CD4-positive, alpha-beta T cell treated with Interleukin-1 beta for 1 hour (primary cell): ENCODE data around the gene NREP.
"Not testable (repeated sequence)": the region's sequence is repeated elsewhere in the genome, so short reads cannot be mapped to it uniquely, and the experiment has no call there.

Source experiments
- DNase-seq, 2 donors: peaks; one replicate each; pipeline ENCODE4 v3.0.0-alpha.2; 2020 to 2022

NREP gene

DNA sequence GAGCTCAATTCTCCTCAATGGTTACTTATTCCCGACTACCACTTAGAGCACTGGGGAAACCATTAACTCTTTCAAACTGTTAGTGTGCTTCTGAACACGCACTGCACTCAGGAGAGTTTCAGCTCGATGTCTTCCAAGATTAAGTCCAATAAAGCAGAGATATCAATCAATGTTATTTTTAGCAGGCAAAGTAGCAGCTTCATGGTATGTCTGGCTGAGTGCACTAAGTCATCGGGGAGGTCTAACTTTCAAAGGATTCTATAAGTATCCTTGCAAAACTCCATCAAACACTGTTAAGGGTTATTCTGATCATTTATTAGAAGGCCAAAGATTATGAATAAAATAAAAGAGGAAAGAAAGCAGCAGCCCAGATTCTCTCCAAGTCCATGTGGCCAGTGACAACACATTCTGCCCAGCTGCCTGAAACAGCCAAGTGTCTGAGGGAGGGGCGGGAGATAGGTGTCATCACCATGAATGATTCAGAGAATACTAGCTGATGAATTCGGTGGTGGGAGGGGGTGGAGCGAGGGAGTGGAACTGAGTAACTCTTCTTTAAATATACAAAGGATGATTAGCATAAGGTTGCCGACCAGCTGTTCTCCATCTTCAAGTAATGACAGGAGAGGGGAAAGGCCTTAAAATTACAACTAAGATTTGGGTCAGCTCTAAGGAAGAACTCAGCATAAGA, 21.3 kb downstream of the NREP start:
- no peak for DNase-seq

DNA sequence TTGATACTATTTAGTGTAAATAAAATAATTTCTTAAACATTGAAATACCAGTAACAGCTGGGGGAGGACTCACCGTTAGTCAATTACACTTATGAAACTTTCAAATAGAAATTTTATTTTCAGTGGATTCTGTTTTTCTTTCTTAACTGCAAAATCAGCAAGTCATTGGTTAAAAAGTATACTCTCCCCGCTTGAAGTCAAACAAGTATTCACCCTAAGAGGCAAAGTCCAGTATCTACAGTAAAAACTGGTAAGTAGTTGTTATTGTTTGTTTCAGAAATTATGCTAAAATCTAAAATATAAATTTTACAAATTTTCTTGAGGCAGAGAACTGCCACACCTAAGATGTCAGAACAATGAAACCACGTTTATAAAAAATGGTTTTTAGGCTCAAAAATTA, 22.4 kb downstream of the NREP start:
- no peak for DNase-seq

DNA sequence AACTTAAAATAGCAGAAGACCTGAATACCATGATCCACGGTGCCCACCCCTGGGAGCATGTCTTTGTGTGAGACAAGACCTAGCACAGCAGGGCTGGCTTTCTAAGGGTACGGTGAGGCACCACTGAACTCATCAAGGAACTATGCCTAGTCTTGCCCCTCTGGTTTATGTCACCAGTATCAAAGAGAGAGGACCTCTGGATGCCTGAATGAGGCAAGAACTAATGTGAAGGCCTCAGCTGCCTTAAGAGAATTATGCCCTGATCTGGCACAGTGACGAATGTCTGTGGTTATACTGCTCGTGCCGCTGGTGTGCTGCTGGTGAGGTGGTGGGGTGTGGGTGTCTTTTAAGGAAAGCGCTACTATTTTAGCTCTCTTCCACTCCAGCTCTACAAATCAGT, 23.0 kb downstream of the NREP start:
- no peak for DNase-seq

DNA sequence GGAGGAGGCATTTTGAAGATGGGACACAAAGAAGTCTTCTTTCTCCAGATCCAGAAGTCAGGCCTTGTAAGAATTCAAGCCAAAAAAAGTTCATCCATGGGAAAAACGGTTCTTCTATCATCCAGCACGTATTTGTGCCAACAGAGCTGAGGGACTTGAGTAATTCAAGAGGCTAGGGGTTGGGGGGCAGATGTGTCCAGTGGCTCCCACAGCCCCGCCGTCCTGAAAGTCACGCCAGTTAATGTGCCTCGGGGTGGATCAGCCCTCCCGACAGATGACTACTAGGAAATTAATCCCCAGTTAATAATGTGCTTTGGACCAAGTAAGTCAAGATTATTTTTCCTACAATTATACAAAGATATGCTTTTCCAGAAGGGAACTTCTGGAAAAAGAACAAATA, 23.4 kb downstream of the NREP start:
- DNase-seq = no peak

DNA sequence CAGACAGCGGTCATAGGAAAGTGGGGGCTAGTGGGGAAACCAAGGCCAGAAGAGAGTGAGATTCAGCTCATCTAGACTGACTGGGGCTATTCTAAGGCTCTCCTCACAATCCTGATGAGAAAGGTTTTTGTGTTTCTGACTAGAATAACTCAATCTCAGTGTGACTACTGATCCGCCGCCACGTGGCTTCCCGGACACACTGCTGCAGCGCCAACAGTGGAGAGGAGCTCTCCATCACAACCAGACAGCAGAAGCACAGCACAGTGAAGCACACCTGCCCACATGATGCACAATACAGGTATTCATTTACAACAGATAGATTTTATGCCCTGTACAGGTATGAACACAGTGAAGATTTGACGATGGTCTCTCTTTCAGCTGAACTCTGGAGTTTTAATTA, 25.4 kb downstream of the NREP start:
- DNase-seq = no peak

- no peak for DNase-seq
Observed at GRCh38 chr5:111730659-111731382, 26.2 kb downstream of the NREP start.

- no peak for DNase-seq
Observed at GRCh38 chr5:111728941-111729340, 28.1 kb downstream of the NREP start.

- no peak for DNase-seq
Observed at GRCh38 chr5:111726986-111727385, 30.0 kb downstream of the NREP start.

GRCh38 chr5:111722140-111722539, 34.9 kb downstream of the NREP start:
- no peak for DNase-seq

- DNase-seq = no peak
Observed at GRCh38 chr5:111720333-111720890, 36.6 kb downstream of the NREP start.

DNA sequence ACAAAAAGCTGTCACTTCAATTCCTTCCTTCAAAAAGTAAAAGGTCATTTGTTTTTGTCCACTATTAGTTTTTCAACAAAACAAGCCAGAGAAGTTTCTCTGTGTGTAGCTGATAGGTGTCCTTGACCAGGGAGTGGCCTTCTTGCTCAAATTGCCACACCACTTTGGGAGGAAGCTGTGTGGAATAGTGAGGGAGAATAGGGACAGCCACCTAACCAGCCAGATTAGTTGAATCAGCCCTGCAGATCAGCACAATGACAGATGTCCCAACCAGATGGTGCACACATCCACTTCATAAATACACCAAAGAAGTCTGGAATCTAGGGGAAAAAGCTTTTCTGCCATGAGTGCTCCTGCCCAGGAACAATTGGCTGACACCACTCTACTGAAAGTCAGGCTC, 37.2 kb downstream of the NREP start:
- no peak for DNase-seq

GRCh38 chr5:111716789-111717188, 40.2 kb downstream of the NREP start:
- not testable (repeated sequence) for DNase-seq

GRCh38 chr5:111707630-111708164, 49.3 kb downstream of the NREP start:
- DNase-seq = no peak

GRCh38 chr5:111706345-111706744, 50.6 kb downstream of the NREP start:
- no peak for DNase-seq

DNA sequence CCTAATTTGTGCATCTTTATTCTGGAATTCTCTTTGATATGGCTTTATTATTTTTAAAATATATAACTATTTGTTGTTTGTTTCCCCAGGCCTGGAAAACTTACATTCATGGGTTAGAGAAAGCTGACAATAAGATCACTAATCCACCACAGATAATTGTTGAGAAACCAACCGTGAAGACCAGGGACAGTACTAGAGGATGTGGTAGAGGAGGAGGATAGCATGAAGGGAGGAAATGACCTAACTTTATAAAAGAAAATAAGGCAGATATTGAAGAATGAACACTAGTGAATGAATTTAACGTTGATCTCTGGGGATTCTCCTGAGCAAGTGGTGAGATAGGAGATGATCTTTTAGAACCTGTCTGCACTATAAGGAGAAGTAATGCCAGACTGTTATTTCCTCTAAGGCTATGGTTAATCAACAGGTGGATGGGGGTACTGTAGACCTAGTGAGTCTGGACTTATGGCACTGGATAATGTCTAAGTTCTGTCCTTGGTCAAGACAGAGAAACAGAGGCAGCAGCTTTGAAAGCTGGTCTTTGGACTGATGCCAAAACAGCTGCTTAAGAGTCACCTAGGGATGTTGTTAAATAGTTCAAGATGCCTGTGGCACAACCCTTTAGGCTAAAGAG, 52.4 kb downstream of the NREP start:
- no peak for DNase-seq

DNA sequence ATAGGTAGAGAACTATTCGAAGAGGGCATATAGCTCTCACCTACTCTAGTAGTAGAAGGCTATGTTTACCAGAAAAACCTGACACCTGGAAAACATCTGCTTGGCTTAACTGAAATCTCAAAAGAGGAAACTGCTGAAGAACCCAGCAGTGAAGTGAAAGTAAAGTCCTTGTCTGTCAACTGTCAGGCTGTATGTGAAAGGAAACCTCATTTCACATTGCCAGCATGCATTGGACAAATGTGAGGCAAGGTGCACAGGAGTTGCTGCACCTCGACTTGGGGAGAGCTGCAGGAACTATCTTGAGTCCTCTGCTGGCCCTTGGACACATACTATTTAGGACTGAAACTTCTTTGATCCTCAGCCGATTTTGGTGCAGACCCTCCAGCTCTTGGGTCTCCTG, 53.3 kb downstream of the NREP start:
- peak in 1 of 2 donors; percentile 2 for DNase-seq

- DNase-seq = no peak
Observed at GRCh38 chr5:111699976-111700375, 57.0 kb downstream of the NREP start.

GRCh38 chr5:111699324-111699723, 57.7 kb downstream of the NREP start:
- no peak for DNase-seq

GRCh38 chr5:111697881-111698757, 58.9 kb downstream of the NREP start:
- no peak for DNase-seq

DNA sequence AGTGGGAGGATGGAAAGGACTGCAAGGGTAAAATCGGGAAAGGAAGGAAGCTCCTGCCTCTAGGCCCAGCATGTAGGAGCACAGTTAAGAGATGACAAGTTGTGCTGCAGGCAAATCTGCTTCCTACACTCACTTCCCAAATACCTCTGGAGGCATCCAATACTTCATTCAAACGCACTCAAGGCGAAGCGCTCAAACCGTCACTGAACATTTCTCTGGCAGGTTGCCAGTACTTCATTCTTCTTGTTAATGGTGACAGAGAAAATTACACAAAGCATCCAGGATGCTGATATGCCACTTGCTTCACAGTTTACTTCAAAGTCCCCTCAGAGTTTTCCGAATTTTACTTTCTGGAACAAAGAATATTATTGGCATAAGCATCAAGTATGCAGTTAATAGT, 59.8 kb downstream of the NREP start:
- DNase-seq = no peak

DNA sequence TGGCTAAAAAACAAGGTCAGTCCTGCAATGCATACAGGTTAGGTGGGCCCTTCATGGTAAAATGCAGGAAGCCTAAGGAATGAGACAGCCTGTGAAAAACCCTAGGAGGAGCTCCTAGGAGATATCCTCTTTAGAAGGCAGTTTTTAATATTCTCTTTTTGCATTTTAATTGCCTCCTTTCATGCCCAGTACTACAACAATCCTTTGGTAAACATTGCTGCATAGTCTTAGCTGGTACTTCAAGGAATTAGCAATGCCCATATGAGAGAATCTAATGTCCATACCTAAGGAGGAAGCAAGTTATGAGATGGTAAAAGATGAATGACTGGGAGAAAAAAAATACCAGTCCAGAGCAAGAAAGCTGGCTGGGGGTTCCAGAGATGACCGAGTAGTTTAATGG, 61.0 kb downstream of the NREP start:
- DNase-seq = no peak

DNA sequence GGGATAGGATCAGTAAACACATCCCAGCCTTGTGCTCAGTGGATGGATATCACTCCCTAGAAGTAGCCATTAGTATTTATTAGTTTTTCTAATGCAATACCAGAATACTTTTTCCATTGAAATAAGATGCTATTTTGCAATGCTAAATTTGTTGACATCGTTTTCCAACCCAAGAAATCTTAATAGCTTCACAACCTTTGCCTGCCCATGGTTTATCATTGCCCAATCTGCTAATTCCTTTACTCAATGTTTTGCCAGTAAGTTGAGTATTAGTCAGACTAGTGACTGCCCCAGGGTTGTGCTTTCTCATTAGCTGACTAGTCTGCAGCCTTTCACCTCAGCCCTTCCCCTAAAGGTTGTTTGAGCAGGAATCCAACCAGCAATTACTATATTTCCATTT, 62.9 kb downstream of the NREP start:
- no peak for DNase-seq

DNA sequence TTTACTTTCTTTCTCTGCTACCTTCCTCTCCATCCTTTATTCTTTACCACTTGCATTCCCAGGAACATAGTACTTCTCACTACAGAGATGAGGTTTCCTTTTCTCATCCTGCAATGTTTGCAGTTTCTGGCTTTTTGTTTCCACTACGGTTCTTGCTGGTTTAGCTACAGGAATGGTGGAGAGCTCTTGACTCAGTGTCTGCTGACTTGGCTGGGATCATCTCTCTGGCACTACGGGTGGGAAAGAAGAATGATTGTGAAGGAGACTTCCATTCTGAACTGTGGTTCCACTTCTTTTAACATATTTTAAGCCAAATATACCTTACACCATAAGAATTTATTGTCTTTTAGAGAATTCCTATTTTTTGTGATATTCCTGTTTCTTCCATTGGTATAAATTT, 65.1 kb downstream of the NREP start:
- no peak for DNase-seq
